Caco-2 (cell line): ENCODE results near the gene CENPU. TPM values are rescaled to one million over a fixed set of nuclear protein-coding genes. Genes with fewer than 3 reads are reported as not detected.

ENCODE experiments used
- BruUV-seq: library from RNA; stranded (reverse); fragments of 400-500 nt; replicated peaks from 2 replicates; lab custom pipeline; 2021; lab: Mats Ljungman, UMichigan
- CTCF ChIA-PET: fragments of 300-600 bp; sonication (Branson Sonifier 250); formaldehyde crosslinking; loops from one replicate; lab custom pipeline; 2022; ENCODE audit warnings: antibody characterized with exemption; lab: Charles Lee
- POLR2A ChIA-PET: fragments of 300-600 bp; sonication (Branson Sonifier 250); formaldehyde crosslinking; loops from one replicate; lab custom pipeline; 2022; ENCODE audit warnings: antibody characterized with exemption; lab: Charles Lee
- DNase-seq, 2 experiments: peaks; one replicate each; pipeline versions ENCODE4 v3.0.0 to v3.0.0-alpha.2; 2020 to 2022
- H3K27me3 ChIP-seq: replicated peaks from 2 replicates; pipeline ENCODE4 v1.6.0; 2011; ENCODE audit warnings: low read length; ENCODE audit not compliant: control insufficient read depth, insufficient read depth
- H3K36me3 ChIP-seq: 2 replicates; pipeline ENCODE4 v1.5.1; 2011; ENCODE audit warnings: low read length; ENCODE audit not compliant: control insufficient read depth, insufficient read depth
- H3K4me1 ChIP-seq: fragments of 250-450 bp; sonication (Bioruptor Pico); 2 replicates; pipeline ENCODE4 v1.5.1; 2020; ENCODE audit warnings: mild to moderate bottlenecking
- H3K4me3 ChIP-seq: 2 replicates; pipeline ENCODE4 v1.5.1; 2011; ENCODE audit warnings: low read depth, mild to moderate bottlenecking, control low read depth, low read length
- H3K9me3 ChIP-seq: fragments of 250-450 bp; sonication (Bioruptor Pico); 2 replicates; pipeline ENCODE4 v1.5.1; 2020; ENCODE audit warnings: mild to moderate bottlenecking, moderate library complexity
- H3K27ac Mint-ChIP-seq: one replicate; pipeline ENCODE4 v1.8.0; 2022; ENCODE audit warnings: mixed read lengths; ENCODE audit not compliant: unreplicated experiment
- H3K27me3 Mint-ChIP-seq: one replicate; pipeline ENCODE4 v1.8.0; 2022; ENCODE audit warnings: mixed read lengths; ENCODE audit not compliant: insufficient read depth, unreplicated experiment
- H3K36me3 Mint-ChIP-seq: one replicate; pipeline ENCODE4 v1.8.0; 2022; ENCODE audit warnings: mild to moderate bottlenecking, mixed read lengths; ENCODE audit not compliant: insufficient read depth, unreplicated experiment
- H3K4me1 Mint-ChIP-seq: one replicate; pipeline ENCODE4 v1.8.0; 2022; ENCODE audit warnings: low read depth, mixed read lengths; ENCODE audit not compliant: unreplicated experiment
- H3K4me3 Mint-ChIP-seq: one replicate; pipeline ENCODE4 v1.8.0; 2022; ENCODE audit warnings: mild to moderate bottlenecking, moderate library complexity, mixed read lengths; ENCODE audit not compliant: unreplicated experiment
- H3K9me3 Mint-ChIP-seq: one replicate; pipeline ENCODE4 v1.8.0; 2022; ENCODE audit warnings: mixed read lengths; ENCODE audit not compliant: unreplicated experiment
- CTCF ChIP-seq, 2 experiments: fragments of 200-600 bp in 1 of 2; IDR thresholded peaks; 1 replicate in 1 of 2; 2 replicates in 1 of 2; pipeline versions ENCODE4 v1.5.1 to v1.8.0; 2011 to 2022; ENCODE audit warnings: antibody characterized with exemption in 1 of 2, control low read depth in 1 of 2, inconsistent platforms in 1 of 2, low read depth in 1 of 2, low read length in 1 of 2, mild to moderate bottlenecking in 1 of 2, moderate library complexity in 1 of 2; ENCODE audit not compliant: insufficient read depth in 1 of 2, severe bottlenecking in 1 of 2, unreplicated experiment in 1 of 2
- intact Hi-C: fragments of 100-400 bp; cut with micrococcal nuclease; formaldehyde crosslinking; loops from one replicate; pipeline ENCODE4 v1.10.0; 2022; ENCODE audit not compliant: unreplicated experiment
- total RNA-seq: library from RNA; stranded (reverse); gene quantifications from 2 replicates; pipeline ENCODE4 v1.2.3, GENCODE V29; 2022

Gene CENPU
- total RNA-seq, 1 experiment from 2014 or later = 52.0 TPM

GRCh38 chr4:184688005-184688404 lies 45.9 kb downstream of the CENPU start:
- Histone ChIP-seq H3K4me3 (no peak overlapping the region), H3K9me3 (no peaks in the 10 kb centered on the region), H3K36me3 (no peaks in the 10 kb centered on the region), H3K27me3 (no peaks in the 10 kb centered on the region), H3K4me1 (no peaks in the 10 kb centered on the region)
- BruUV-seq = no TSS peak
- TF ChIP-seq CTCF (IDR thresholded peaks at IDR 0.05; ENCODE audit: insufficient read depth in 1 of 2, low read depth in 1 of 2, low read length in 1 of 2, severe bottlenecking in 1 of 2, unreplicated experiment in 1 of 2) = no peak
- Mint-ChIP-seq H3K4me3 (no peak overlapping the region), H3K4me1 (no peaks in the 10 kb centered on the region), H3K36me3 (peaks cover 22% of the 10 kb centered on the region), H3K27ac (no peak overlapping the region), H3K9me3 (no peaks in the 10 kb centered on the region), H3K27me3 (no peaks in the 10 kb centered on the region)
- DNase-seq = no peak
- POLR2A ChIA-PET = no interaction called here
- CTCF ChIA-PET = no interaction called here
- intact Hi-C loops = no loop called here

DNA sequence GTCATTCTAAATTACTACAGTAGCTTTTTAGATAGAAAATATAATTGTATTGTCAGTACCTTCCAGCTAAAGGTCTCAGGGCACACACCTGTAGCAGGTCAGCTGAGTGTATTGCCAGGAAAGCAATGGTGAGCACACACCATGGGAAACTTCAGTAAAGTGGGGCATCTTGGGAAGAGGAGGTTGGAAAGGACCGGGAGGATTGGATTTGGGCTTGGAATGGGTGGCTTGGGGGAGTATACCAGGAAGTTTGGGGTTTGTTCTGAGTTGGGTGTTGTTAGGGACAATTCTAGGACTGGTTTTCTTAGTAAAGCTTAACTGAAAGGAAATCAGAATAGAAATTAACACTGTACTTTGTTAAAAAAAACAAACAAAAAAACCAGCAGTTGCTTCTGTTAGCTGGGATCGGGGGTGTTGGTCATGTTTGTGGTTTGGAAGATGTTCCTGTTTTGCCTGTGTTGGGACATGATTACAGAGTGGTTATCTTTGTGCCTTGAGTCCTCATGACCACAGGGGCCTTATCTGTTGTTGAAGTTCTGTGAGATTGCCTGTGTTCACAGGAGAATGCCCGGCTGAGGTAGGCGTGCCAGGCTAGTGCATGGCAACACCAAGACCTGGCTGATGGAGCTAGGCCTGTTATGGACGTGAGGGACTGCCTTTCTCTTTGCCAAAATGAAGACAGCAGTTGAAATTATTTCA lies 49.3 kb downstream of the CENPU start:
- H3K4me1 Mint-ChIP-seq = no peaks in the 10 kb centered on the region
- ChIA-PET POLR2A (no interaction called here), CTCF (no interaction called here)
- H3K4me1 ChIP-seq = no peaks in the 10 kb centered on the region
- no peaks in the 10 kb centered on the region; the same call in 1 of the 2 replicates for H3K36me3 ChIP-seq
- no peaks in the 10 kb centered on the region for H3K9me3 ChIP-seq
- TF ChIP-seq CTCF (IDR thresholded peaks at IDR 0.05; ENCODE audit: insufficient read depth in 1 of 2, low read depth in 1 of 2, low read length in 1 of 2, severe bottlenecking in 1 of 2, unreplicated experiment in 1 of 2) = no peak
- BruUV-seq = no TSS peak
- DNase-seq = no peak
- no peaks in the 10 kb centered on the region for H3K9me3 Mint-ChIP-seq
- intact Hi-C loops = no loop called here
- H3K4me3 ChIP-seq = no peak overlapping the region
- H3K36me3 Mint-ChIP-seq = peaks cover 7% of the 10 kb centered on the region
- no peaks in the 10 kb centered on the region for H3K27me3 ChIP-seq
- H3K27ac Mint-ChIP-seq = no peak overlapping the region
- no peak overlapping the region for H3K4me3 Mint-ChIP-seq
- H3K27me3 Mint-ChIP-seq = no peaks in the 10 kb centered on the region

DNA sequence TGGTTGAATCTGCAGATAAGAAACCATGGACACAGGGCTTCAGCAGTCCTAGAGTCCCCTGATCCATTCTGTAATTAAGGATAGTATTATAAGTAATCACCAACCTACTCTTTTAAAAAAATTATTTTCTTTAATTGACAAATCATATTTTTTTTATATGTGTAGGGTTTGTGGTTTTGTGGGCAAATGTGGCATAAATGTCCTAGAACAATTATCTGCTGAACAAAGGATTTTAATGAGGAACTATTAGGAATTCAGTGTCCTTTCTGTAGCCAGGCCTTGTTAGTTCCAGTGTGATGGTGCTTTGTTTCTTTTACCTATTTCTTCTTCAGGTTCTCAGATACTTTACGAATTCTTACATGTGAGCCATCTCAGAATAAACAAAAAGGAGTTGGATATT lies 52.0 kb downstream of the CENPU start:
- Histone ChIP-seq H3K4me1 (no peaks in the 10 kb centered on the region), H3K4me3 (no peak overlapping the region), H3K27me3 (no peaks in the 10 kb centered on the region), H3K9me3 (no peaks in the 10 kb centered on the region), H3K36me3 (no peaks in the 10 kb centered on the region; the same call in 1 of the 2 replicates)
- Mint-ChIP-seq H3K27ac (no peak overlapping the region), H3K4me1 (no peaks in the 10 kb centered on the region), H3K9me3 (no peaks in the 10 kb centered on the region), H3K36me3 (no peaks in the 10 kb centered on the region), H3K4me3 (no peak overlapping the region), H3K27me3 (no peaks in the 10 kb centered on the region)
- intact Hi-C loops = no loop called here
- DNase-seq = no peak
- no peak for TF ChIP-seq CTCF (IDR thresholded peaks at IDR 0.05; ENCODE audit: insufficient read depth in 1 of 2, low read depth in 1 of 2, low read length in 1 of 2, severe bottlenecking in 1 of 2, unreplicated experiment in 1 of 2)
- POLR2A ChIA-PET = no interaction called here
- CTCF ChIA-PET = no interaction called here
- no TSS peak for BruUV-seq
